Inferior parietal cortex (tissue), 1 donor: ENCODE data around the gene GABRD.
"Not testable (repeated sequence)": the region's sequence is repeated elsewhere in the genome, so short reads cannot be mapped to it uniquely, and the experiment has no call there.

Source experiments
- DNase-seq: peaks from one replicate; pipeline ENCODE4 v3.0.0-alpha.2; 2016; ENCODE audit errors: extremely low spot score

GABRD gene, protein sequence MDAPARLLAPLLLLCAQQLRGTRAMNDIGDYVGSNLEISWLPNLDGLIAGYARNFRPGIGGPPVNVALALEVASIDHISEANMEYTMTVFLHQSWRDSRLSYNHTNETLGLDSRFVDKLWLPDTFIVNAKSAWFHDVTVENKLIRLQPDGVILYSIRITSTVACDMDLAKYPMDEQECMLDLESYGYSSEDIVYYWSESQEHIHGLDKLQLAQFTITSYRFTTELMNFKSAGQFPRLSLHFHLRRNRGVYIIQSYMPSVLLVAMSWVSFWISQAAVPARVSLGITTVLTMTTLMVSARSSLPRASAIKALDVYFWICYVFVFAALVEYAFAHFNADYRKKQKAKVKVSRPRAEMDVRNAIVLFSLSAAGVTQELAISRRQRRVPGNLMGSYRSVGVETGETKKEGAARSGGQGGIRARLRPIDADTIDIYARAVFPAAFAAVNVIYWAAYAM

GRCh38 chr1:2019172-2019543, at the start of gene GABRD:
Gene GABRD, plus strand, starts transcription at chr1:2019345. Its CDS starts 79 bp downstream, at chr1:2019424.
- no peak for DNase-seq

GRCh38 chr1:1969505-1969900, 49.6 kb upstream of the GABRD start:
- DNase-seq: no peak

DNA sequence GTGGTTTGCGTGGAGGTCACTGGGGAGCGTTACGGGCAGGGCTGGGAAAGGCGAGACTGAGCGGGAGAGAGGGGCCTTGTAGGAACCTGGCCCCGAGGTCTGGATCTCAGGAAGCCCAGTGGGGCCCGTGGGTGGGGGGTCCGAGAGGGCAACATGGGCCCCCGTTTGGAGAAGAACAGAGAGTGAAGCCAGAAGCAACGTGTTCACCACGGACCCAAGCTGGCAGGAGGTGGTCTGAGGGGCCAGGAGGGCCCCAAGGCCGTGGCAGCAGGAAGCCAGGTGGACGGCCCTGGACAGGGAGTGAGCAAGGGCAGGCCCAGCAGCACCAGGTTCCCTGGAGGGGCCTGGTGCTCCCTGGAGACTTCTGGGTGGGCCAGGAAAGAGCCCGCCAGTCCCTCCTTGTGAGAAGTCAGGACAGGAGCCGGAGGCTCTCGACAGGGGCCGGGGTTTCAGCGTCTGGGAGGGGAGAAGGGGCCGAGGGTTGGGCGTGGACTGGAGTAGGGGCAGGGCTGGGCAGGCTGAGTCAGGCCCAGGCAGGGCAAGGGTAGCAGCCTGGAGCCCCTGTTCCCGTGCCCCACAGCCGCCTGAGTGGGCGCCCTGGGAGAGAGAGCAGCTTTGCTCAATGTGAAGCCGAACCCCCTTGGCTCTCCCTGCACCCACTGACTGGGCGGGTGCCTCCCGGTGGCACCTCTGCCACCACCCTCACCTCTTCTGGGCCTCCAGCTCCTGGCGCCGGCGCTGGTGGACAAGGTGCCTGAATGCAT, 49.0 kb upstream of the GABRD start:
- no peak for DNase-seq

DNA sequence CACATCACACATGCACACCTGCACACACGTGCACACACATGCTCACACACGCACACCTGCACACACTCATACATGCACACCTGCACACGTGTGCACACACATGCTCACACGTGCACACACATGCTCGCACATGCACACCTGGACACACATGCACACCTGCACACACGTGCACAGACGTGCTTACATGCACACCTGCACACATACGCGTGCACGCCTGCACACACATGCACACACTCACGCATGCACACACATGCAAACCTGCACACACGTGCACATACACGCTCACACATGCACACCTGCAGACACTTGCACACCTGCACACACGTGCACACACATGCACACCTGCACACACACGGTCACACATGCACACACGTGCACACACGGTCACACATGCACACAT, 48.1 kb upstream of the GABRD start:
- DNase-seq: no peak

DNA sequence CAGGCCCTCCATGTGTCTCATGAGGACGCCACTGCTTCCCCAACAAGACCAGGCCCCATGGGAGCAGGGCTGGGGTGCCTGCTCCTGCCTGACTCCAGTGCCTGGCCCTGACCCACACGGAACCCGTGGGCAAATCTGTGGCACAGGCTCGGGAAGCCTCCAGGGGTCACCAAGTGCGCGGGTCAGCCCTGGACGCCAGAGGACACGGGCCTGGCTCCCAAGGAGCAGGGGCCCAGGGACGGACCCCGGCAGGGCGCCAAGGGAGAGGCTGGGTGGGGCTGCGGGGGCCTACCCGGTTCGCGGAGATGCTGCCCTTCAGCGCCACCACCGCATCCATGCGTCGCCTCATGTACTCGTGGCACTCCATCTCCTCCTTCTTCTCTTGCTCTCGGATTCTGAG, 47.5 kb upstream of the GABRD start:
- DNase-seq: no peak

- no peak for DNase-seq
Measured at GRCh38 chr1:1972976-1973715, 46.0 kb upstream of the GABRD start.

GRCh38 chr1:1973716-1974642, 45.2 kb upstream of the GABRD start:
- no peak for DNase-seq

GRCh38 chr1:1974834-1975233, 44.3 kb upstream of the GABRD start:
- no peak for DNase-seq

GRCh38 chr1:1975535-1975934, 43.6 kb upstream of the GABRD start:
- DNase-seq: no peak

DNA sequence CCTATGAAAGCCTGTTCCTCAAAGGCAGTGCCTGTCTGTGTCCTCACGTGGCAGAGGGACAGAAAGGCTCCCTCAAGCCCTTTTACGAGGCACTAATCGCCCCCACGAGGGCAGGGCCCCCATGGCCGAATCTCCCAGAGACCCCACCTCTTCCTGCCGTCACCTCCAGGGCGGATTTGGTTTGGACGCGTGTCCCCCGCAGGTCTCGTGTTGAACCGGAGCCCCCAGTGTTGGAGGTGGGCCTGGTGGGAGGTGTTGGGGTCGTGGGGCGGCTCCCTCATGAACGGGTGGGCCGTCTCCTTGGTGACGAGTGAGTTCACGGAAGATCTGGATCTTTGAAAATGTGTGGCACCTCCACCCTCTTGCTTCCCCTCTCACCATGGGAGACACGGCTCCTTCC, 43.1 kb upstream of the GABRD start:
- no peak for DNase-seq

GRCh38 chr1:1978108-1978507, 41.0 kb upstream of the GABRD start:
- DNase-seq: no peak

- not testable (repeated sequence) for DNase-seq
Measured at GRCh38 chr1:1978690-1979481, 40.3 kb upstream of the GABRD start.

GRCh38 chr1:1979482-1980165, 39.5 kb upstream of the GABRD start:
- no peak for DNase-seq

DNA sequence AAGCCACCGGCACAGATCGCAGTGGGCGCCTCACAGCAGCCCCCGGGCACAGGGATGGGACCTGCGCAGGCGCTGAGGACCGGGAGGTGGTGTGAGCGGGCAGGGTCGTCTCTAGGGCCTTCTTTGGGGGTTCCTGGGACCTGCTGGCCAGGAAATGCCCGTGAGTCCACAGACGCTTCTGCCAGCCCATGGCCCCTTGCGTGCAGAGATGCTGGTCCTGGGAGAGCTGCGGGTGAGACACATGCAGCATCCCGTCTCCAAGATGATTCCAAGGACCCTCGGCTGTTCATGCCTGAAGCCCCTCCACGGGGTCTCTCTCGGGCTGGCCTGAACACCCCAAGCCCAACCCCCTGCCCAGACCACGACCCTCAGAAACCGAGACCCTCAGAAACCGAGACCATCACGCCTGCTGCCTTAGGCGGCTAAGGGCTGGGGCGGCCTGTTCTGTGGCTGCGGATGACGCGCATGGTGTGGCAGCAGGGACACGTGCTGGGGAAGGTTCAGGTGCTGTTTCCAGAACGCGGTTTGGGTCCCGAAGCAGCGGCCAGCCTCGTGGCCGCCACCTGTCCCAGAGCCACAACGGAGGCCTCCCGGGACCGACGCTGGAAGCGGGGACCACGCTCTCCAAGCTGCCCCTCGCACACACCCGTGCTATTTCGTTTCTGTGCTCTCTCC, 38.5 kb upstream of the GABRD start:
- DNase-seq: no peak

DNA sequence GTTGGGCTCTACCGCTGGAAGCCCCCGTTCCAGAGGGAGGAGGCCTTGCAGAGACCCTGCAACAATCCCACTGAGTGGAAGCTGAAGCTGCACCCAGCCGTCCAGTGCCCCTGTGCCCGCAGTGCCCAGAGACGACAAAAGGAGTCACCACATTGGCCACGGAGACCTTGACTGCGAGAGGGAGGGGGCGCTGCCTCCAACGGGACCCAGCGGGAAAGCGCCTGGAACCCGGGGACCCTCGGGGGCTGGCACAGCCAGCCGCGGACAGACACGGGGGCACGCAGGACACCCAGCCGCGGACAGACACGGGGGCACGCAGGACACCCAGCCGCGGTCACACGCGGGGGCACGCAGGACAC, 38.0 kb upstream of the GABRD start:
- no peak for DNase-seq

DNA sequence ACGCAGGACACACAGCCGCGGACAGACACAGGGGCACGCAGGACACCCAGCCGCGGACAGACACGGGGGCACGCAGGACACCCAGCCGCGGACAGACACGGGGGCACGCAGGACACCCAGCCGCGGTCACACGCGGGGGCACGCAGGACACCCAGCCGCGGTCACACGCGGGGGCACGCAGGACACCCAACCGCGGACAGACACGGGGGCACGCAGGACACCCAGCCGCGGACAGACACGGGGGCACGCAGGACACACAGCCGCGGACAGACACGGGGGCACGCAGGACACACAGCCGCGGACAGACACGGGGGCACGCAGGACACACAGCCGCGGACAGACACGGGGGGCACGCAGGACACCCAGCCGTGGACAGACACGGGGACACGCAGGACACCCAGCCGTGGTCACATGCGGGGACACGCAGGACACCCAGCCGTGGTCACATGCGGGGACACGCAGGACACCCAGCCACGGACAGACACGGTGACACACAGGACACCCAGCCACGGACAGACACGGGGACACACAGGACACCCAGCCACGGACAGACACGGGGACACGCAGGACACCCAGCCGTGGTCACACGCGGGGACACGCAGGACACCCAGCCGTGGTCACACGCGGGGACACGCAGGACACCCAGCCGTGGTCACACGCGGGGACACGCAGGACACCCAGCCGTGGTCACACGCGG, 37.4 kb upstream of the GABRD start:
- not testable (repeated sequence) for DNase-seq

DNA sequence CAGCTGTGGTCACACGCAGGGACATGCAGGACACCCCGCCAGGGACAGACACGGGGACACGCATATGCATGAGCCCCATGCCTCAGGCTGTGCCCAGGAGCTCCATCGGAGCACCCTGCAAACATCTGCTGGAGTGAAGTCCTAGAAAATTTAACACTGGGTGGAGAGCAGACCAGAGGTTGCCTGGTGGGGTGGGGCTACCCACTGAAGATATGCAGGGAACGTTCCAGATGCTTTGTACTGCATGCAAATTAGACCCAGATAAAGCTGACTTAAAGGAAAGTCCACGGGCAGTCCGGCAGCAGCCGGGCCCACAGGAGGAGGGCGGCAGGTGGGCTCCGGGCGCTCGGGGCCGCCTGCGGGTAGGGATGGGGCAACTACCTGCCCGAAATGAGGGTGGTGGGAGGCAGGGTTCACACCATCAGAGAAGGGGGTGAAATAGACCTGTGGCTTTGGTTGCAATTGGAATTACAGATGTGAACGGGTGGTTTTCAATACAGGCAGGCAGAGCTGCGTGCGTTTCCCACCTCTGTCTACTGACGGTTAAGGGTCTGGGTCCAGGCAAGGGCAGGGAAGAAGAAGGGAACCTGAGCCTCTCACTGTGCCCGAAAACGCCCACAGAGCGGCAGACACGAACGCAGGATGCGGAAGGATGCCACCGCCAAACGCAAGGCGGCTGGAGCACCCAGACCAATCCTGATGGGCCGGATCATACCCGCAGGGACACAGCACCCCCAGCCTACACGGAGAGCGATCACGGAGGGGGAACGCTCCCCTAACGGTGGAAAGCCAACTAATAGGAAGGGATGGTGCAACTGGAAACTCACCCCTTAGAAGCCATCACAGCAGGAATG, 36.5 kb upstream of the GABRD start:
- DNase-seq: no peak

- no peak for DNase-seq
Measured at GRCh38 chr1:1984560-1985070, 34.5 kb upstream of the GABRD start.
